Stimulated activated CD4-positive, alpha-beta T cell treated with anti-CD3 and anti-CD28 coated beads, Interleukin-1b, Interleukin-23, amount 100 ng/mL, for 1 hour (primary cell): ENCODE results near the gene RIOK1.

Experiments
- DNase-seq, 2 donors: peaks; one replicate each; pipeline ENCODE4 v3.0.0-alpha.2; 2020; ENCODE audit warnings: low read depth in 2 of 2

The RIOK1 gene

DNA sequence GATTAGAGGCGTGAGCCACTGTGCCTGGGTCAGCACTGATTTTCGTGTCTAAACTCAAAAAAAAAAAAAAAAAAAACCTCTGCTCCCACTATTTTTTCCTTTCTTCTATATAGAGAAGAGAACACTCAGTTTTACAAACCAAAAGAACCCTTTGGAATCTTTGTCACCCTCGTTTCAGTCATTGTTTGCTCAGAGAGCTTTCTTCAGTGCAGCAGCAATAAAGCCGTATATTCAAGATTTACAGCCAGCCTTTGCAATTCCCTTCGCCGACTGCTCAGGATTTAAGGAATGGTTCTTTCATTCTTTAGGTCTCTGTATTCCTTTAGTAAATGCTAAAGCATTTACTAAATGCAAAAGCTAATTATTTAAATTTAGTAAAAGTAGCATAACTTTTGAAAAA is 20.1 kb downstream of the RIOK1 start:
- DNase-seq = no peak

DNA sequence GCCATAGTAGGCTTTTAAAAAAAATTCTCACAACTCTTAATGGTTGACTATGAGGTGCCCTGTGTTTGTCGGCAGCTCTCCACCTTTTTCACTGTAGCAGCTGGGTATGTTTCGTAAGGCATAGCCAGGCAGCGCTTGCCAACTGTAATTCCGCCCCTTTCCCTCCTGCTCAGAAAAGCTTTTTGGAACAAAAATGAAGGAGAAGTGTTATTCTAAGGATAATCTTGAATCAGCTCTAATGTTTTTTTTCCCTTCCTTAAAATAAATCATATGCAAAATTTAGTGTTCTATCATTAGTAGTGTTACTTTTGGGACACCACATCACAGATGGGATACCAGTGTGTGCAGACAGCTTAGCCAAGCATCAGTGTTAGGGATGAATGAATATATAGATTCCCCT is 21.2 kb downstream of the RIOK1 start:
- no peak for DNase-seq

DNA sequence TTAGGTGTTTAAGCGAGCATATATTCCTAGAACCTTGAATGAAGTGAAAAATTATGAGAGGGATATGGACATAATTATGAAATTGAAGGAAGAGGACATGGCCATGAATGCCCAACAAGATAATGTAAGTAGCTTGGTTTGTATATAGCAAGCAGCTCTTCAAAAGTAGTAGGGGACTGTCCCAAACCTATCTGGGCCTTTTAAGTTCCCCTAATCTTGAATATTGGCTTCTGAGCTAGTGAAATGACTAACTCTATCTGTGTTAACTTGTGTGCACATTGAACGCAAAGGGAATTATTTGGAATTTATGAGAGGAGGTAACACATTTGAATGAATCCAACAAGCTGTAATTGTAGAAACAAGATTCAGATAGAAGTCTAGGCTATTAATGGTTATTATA is 21.7 kb downstream of the RIOK1 start:
- DNase-seq = no peak

DNA sequence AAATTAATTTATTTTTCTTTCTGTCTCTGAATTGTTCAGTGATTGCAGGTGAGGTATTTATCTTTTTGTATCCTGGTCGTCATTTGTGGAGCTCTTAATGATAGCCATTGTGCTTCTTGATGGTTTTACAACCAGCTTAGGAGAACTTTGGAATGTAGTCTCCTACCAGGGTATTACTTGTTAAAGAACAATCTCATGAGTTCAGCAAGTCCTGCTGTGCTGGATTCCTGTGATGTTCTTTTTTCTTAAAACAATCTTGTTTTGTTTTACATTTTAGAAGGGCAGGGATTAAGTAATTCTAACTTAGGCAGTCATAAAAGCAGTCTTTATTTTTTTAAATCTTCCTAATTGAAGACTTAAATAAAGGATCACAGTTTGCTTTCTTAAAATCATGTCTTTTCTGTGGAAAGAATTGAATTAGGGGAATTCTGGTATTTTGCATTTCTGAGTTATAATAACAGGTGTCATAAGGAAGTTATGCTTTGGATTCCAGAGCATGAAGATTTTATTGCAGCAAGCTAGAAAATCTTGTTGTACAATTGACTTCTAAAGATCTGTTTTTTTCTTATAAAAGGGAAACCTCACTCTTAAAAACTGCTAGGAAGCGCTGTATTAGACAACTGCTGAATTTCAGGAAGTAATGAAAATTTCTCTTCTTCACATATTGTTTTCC is 23.7 kb downstream of the RIOK1 start:
- no peak for DNase-seq

DNA sequence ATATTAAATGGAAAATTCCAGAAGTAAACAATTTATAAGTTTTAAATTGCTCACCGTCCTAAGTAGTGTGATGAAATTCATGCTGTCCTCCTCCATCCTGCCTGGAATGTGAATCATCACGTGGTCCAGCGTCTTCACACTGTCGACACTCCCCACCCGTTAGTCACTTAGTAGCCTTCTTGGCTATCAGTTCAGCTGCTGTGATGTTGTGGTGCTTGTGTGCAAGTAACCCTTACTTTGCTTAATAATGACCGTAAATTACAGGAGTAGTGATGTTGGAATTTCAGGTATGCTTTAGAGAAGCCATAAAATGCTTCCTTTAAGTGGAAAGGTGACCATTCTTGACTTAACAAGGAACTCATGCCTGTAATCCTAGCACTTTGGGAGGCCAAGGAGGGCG is 25.2 kb downstream of the RIOK1 start:
- DNase-seq = no peak

DNA sequence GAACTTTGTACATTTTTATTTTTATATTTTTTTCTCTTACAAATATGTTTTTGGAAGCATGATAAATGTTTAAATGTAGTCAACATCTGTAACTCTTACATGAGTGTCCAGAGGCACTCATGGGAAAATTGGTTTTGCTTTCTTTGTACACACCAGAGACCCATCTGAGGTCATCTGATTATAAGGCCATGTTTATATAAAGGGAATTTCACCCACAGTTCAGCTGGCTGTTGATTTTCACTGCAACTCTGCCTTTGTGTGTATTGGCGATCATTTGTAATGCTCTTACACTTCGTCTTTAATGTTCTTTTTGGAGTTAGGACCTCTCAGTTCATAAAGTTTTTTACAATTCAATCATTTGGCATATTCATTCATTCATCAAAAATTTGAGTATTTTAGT is 28.1 kb downstream of the RIOK1 start:
- DNase-seq = no peak

DNA sequence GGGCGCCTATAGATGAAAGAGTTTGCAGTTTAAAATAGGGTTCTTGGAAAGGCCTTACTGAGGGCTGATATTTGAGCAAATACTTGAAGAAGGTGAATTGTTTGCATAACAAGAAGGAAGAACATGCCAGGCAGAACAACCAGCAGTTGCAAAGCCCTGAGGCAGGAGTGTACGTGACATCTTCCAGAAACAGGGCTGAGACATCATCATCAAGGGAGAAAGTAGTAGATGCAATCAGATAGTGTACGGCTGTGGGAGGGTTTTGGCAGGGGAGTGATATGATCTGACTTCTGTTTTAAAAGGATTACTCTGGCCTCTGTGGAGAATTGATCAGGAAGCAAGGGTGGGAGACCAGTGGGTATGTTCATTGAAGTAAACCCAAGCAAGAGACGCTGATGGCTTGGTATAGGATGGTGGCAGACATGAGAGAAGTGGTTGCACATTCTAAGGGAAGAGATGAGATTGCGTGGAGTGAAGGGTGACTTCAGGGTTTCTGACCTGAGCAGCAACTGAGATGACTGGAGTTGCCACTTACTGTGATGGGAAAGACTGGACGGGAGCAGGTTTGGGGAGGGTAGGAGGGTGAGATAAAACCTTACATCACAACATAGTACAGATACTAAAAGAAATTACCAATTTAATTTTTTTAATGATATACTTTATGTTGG is 28.8 kb downstream of the RIOK1 start:
- no peak for DNase-seq

DNA sequence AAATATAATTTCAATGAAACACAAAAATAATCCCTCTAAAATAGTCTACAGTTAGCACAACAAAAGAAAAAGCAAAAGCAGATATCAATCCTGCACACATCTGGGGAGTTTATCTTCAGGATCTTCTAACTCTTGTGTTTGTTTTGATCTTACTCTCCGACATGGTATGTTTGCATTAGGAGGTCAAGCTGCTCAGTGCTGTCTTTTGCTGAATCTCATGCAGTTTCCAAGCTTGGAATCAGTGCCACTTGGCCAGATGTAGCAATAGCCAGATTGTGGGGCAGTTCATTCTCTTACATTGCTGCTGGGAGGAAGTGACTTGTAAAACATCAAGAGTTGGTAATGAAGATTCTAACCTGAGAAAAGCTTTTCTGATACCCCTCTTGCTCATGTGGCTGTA is 29.5 kb downstream of the RIOK1 start:
- no peak for DNase-seq

DNA sequence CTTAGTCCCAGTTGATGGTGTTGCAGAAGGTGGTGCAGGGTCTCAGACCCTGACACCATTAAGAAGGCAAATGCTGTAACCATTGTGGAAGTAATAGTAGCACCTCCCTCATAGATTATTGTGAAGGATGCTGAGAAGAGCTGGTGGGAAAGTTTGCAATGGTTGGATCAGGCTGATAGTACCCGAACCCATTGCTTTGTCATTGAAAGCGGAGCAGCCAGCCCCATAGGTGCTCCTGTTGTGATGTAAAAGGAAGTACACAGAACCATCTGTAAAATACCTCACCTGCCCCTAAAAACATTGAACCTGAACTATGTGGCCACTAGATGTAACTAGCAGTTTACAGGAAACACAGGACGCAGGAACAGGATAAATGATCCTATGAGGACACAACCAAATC is 31.5 kb downstream of the RIOK1 start:
- no peak for DNase-seq

DNA sequence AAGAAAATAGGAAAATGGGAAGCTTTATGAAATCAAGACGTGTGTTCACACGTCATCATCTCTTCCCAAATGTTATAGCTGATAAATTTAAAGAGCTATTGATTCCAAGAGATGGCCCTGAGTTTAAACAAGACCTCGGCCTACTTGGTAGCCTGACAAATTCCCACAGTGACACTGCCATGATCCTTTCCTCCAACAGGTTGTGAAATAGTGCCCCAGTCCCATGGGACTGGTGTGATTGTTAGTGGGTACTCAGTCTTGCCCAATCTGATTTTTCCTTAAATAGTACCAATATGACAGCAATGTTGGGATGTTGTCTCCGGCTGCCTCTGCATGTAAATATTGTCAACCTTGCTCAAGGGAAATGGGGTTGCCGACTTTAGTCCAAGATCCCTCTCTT is 34.5 kb downstream of the RIOK1 start:
- DNase-seq = no peak

DNA sequence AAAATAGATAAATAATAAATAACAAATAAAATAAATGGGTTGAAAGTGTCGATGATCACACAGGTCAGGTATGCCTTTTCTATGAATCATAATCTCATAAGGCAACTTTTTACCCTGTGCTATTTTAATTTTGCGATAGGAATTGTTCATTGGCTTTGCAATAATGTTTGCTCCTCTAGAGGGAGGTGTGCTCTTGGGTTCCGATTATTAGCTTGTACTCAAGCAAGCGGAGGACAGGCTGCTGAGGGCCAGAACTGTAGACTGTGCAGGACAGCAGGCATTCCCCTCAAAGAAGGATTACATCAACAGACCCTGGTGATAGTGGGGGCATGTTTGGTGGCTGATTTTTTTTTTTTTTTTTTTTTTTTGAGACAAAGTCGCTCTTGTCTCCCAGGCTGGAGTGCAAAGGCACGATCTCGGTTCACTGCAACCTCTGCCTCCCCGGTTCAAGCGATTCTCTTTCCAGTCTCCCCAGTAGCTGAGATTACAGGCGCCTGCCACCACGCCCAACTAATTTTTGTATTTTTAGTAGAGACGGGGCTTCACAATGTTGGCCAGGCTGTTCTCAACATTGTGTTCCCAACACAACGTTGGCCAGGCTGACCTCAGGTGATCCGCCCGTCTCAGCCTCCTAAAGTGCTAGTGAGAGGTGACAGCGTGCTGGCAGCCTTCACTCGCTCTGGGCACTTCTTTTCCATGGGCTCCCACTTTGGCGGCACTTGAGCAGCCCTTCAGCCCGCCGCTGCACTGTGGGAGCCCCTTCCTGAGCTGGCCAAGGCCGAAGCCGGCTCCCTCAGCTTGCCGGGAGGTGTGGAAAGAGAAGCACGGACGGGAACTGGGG is 35.6 kb downstream of the RIOK1 start:
- no peak for DNase-seq

DNA sequence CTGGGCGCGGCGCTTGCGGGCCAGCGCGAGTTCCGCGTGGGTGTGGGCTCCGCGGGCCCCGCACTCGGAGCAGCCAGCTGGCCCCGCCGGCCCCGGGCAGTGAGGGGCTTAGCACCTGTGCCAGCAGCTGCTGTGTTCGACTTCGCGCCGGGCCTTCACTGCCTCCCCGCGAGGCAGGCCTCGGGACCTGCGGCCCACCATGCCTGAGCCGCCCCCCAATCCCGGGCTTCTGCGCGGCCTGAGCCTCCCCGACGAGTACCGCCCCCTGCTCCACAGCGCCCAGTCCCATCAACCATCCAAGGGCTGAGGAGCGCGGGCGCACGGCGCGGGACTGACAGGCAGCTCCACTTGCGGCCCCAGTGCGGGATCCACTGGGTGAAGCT is 36.2 kb downstream of the RIOK1 start:
- no peak for DNase-seq

DNA sequence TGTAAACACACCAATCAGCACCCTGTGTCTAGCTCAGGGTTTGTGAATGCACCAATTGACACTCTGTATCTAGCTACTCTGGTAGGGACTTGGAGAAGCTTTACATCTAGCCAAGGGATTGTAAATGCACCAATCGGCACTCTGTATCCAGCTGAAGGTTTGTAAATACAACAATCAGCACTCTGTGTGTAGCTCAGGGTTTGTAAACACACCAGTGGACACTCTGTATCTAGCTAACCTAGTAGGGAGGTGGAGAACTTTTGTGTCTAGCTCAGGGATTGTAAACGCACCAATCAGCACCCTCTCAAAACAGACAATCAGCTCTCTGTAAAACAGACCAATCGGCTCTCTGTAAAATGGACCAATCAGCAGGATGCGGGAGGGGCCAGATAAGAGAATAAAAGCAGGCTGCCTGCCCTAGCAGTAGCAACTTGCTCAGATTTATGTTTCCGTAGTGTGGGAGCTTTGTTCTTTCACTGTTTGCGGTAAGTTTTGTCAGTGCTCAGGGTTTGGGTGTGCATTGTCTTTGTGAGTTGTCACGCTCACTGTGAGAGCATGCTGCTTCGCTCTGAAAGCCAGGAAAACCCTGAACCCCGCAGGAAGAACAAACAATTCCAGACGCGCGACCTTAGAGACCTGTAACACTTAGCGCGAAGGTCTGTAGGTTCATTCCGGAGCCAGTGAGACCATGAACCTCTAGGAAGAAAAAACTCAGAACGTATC is 37.0 kb downstream of the RIOK1 start:
- DNase-seq = no peak

DNA sequence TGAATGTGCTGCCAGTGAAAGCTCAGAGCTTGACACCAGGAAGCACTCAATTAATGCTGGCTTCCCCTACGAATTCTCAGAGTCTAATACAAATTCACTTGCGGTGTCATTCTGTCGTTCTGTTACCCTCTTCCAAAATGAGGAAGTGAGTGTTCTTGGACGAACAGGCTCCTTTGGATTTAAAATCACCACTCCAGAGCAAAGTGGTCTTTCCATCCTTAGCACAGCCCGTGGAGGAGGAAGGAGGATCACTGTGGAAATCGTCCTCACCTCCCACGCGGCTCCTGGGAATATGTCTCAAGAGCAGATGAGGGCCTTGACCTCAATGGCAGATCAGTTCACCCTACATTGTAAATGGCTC is 41.7 kb downstream of the RIOK1 start:
- no peak for DNase-seq

DNA sequence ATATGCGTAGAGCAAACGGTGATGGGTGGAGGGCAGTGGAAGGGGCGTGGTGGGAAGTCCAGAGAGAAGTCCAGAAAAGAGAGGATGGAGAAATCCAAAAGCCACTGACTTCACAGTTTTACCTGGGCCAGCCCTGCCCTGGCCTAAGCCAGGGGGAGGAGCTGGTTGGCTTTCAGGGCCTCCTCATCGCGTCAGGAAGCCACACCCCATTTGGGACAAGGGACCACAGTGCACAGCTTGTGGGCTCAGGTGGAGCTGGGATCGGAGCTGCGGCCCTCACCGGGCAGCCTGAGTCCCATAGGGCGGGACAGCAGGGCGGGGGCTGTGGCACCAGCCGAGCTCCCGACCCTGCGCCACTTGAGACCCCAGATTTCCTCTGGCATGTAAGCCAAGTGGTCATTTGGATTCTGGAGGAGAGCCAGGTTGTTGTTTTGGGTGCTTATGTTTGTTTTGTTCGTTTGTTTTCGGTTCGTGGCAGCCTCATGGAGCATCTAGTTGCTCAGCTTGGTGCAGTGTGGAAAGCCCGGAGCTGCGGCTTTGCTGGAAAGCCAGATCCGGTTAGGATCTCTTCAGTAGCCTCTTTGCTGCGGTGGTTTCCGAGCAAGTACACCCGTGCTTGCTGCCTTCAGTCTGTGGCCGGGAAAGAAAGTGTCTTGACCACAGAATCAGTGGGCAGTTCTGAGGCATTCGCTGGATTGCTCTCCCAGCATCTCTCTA is 42.2 kb downstream of the RIOK1 start:
- no peak for DNase-seq

DNA sequence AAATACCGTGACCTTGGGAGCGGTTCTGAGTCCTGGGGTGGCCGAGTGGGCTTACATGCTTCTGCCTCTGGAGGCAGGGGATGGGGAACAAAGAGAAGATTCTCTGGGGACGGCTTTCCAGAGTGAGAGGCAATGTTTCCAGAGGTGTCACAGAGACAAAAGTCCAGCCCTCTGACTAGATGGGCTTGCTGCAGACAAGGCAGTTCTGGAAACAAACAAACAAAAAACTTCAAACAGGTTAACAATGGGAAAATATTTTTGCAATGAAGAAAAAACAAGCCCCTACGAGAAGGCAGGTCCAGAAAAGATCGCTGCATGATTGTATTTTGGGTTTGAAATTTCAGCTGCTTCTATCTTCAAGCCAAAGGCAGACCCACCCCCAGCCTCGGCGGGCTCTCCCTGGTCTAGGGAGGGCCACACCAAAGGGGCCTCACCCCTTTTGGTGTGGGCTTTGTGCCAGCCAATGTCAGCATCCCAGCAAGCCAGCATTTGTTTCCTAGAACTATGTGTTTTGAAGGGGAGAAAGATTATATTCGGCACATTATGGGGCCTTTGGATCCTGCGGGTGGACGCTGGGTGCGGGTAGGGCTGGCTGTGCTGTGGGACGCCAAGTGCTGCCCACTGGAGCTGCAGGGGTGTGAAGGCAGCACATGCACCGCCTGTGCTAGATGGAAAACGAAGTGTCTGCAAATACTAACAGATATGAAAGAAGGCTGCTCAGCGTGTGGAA is 42.9 kb downstream of the RIOK1 start:
- DNase-seq = no peak

DNA sequence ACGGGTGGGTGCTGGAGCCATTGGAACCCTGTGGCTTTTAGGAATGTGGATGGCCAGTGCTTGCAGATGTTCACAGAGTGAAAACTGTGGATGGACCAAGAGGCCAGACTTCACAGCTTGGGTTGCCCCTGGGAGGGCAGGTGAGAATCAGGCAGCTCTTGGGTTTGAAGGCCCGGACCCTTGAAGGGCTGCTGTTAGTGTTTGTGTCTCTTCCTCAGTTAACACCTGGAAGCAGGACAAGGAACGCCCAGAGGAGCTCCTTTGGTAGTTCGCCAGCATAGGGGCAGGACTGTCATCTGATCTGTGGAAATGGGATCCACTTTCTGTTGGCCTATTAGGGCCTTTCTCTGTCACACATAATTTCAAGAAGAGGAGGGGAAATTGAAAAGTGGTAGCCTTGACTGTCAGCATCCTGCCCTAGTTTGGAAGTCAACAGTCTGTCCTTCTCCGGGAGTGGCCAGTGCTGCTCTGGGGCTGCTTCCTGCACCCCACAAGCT is 43.6 kb downstream of the RIOK1 start:
- no peak for DNase-seq

DNA sequence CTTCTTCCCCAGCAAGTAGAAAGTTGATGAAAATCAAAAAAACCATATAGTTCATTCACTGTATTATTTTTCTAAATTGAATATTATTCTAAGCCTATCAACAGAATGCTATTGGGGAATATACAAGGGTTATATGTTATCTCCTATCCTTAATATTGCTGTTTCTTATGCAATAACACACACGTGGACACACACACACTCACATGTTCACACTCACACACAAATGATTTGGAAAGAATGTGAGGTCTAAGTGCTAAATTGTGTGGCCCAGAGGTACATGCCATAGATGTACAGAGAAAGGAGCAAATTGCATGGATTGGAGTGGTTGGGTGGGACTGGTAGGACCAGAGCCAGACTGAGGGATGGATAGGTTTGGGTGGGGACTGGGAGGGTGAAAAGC is 45.1 kb downstream of the RIOK1 start:
- DNase-seq = no peak

DNA sequence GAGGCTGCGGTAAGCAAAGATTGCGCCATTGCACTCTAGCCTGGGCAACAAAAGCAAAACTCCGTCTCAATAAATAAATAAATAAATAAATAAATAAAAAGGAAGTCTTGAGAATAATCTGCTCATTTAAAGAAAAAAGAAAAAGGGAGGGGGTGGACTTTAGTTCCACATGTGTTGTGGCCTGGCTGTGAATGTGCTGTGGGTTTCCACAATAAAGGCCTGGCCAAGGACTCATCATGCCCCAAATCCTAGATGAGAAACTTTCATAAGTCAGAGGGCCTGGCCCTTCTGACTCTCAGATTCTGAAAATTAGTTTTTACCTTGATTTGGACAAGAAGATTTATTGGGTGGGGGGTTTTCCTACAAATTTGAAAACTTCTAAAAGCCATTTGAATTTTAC is 48.4 kb downstream of the RIOK1 start:
- no peak for DNase-seq

DNA sequence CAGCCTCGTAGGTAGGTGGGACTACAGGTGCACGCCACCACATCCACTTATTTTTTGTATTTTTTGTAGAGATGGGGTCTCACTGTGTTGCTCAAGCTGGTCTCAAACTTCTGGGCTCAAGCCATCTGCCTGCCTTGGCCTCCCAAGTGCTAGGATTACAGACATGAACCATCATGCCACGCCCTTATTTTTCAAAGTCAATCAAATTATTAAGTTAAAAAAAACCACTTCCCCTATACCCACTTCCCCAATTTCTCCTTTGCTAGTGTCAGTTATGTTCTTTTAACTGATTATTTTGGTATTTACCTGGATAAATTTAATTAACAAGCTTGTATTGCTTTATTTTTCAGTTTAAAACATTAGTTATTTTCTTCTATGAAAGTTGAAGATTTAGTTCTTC is 49.6 kb downstream of the RIOK1 start:
- no peak for DNase-seq

DNA sequence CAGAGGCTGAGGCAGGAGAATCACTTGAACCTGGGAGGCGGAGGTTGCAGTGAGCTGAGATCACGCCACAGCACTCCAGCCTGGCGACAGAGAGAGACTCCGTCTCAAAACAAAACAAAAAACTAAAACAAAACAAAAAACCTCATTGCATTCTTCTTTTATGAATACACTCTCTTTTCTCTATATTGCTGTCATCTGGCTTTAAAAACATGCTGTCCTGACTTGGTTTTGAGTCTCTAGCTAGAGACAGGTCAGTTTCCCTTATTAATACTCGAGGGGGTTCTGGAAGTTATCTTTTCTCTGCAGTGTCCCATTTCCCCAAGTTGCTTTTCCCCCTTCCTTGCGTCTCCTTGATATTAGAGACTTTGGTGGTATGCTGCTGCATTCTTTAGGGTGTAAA is 50.9 kb downstream of the RIOK1 start:
- no peak for DNase-seq
